ENCODE results near the gene CPEB2.
A peak's percentile ranks its signal among the peaks of the same experiment; 100 is the strongest.

CPEB2 gene

GRCh38 chr4:15054541-15054940 is 52.3 kb downstream of the CPEB2 start:
- in situ Hi-C loops (cut with HindIII; ENCODE audit: low pct_ligation_motif_present, low sequenced_read_pairs) = no loop called here
- Histone ChIP-seq H3K36me3 (replicated peaks) (peaks cover 62% of the 10 kb centered on the region), H3K27ac (no peak overlapping the region), H3K27me3 (replicated peaks) (no peaks in the 10 kb centered on the region), H3K4me3 (ENCODE audit: low read depth, low read length) (no peak overlapping the region)
- DNase-seq = no peak
- TF ChIP-seq CTCF (IDR thresholded peaks at IDR 0.05; ENCODE audit: low read depth, low read length, missing control alignments) = no peak

DNA sequence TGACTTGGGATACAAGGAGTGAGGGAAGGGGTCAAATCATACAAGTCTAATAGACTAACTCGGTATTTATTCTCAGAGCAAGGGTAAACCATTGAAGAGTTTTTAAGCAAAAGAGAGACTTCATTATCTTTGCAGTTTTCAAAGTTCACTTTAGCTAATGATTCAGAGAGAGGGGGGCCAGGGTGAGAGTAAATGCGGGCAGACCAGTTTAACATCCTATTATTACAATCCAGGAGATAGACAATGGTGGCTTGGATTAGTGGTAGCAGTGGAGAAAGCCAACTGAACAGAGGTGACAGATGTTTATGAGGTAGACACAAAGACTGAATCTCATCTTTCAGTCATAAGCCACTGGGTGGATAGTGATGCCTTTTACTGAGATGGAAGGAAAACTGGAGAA is 57.9 kb downstream of the CPEB2 start:
- H3K4me3 ChIP-seq (ENCODE audit: low read depth, low read length) = no peak overlapping the region
- in situ Hi-C loops (cut with HindIII; ENCODE audit: low pct_ligation_motif_present, low sequenced_read_pairs) = no loop called here
- no peak for TF ChIP-seq CTCF (IDR thresholded peaks at IDR 0.05; ENCODE audit: low read depth, low read length, missing control alignments)
- H3K27me3 ChIP-seq (replicated peaks) = no peaks in the 10 kb centered on the region
- no peak for DNase-seq
- no peak overlapping the region for H3K27ac ChIP-seq
- peaks cover 78% of the 10 kb centered on the region for H3K36me3 ChIP-seq (replicated peaks)

- Histone ChIP-seq H3K4me3 (ENCODE audit: low read depth, low read length) (no peak overlapping the region), H3K36me3 (replicated peaks) (peaks cover 76% of the 10 kb centered on the region), H3K27me3 (replicated peaks) (no peaks in the 10 kb centered on the region), H3K27ac (peak overlapping the region; percentile 48)
- TF ChIP-seq CTCF (IDR thresholded peaks at IDR 0.05; ENCODE audit: low read depth, low read length, missing control alignments) = no peak
- peak; percentile 40 for DNase-seq
- in situ Hi-C loops (cut with HindIII; ENCODE audit: low pct_ligation_motif_present, low sequenced_read_pairs) = no loop called here
Observed at GRCh38 chr4:15063341-15063740, 61.1 kb downstream of the CPEB2 start.

DNA sequence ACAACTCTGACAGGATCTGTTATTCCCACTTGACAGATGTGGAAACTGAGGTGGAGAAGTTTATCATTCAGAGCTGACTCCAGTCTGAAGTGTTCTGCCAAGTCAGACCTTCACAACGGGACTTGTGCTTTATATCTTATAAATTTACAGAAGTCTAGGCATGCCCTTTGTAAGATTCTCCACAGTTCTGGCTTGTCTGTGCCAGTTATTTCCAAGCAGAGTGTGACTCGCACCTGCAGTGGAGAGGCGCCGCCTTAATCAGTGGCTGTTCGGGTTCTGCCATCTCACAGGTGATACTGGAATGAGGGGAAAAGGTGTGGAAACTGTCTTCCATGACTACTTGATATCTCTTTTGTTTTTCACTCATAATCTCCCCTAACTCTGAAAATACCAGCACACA is 63.2 kb downstream of the CPEB2 start:
- Histone ChIP-seq H3K4me3 (ENCODE audit: low read depth, low read length) (no peak overlapping the region), H3K27ac (no peak overlapping the region), H3K27me3 (replicated peaks) (no peaks in the 10 kb centered on the region), H3K36me3 (replicated peaks) (peaks cover 54% of the 10 kb centered on the region)
- in situ Hi-C loops (cut with HindIII; ENCODE audit: low pct_ligation_motif_present, low sequenced_read_pairs) = no loop called here
- TF ChIP-seq CTCF (IDR thresholded peaks at IDR 0.05; ENCODE audit: low read depth, low read length, missing control alignments) = no peak
- DNase-seq = no peak

DNA sequence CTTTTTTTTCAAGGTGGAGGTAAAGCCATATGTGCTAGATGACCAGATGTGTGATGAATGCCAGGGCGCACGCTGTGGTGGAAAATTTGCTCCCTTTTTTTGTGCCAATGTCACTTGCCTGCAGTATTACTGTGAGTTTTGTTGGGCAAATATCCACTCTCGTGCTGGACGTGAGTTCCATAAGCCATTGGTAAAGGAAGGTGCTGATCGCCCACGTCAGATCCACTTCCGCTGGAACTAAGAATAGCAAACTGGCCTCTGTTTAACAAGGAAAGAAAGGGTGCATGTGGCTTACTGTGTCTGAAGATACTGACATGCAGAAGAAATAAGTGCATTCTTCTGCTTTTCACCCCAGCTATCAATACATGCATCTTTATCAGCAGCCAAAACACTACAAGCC is 63.9 kb downstream of the CPEB2 start:
- in situ Hi-C loops (cut with HindIII; ENCODE audit: low pct_ligation_motif_present, low sequenced_read_pairs) = no loop called here
- peaks cover 48% of the 10 kb centered on the region for H3K36me3 ChIP-seq (replicated peaks)

More for the DNA sequence above, 63.9 kb downstream of the CPEB2 start:
- no peaks in the 10 kb centered on the region for H3K27me3 ChIP-seq (replicated peaks)
- no peak overlapping the region for H3K27ac ChIP-seq
- DNase-seq = no peak
- no peak for TF ChIP-seq CTCF (IDR thresholded peaks at IDR 0.05; ENCODE audit: low read depth, low read length, missing control alignments)
- H3K4me3 ChIP-seq (ENCODE audit: low read depth, low read length) = no peak overlapping the region
